Measurements from ENCODE around the gene PNCK.

PNCK gene

DNA sequence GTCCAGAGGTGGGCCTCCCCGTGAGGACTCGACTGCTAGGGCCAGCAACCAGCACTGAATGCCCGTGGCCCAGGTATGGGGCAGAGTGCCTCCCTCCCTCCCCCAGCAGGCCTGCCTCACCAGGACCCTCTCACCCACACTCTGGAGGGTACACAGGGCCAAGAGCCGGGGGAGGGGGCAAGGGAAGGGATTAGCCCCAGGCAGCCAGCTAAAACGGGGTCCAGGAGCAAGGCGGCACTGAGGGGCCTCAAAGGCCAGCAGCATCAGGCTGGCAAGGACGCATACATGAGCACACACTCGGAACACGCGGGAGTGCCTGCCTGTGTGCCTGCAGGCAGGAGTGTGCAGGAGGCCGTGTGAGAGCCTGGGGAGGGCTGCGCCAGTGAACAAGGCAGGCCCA, 44.9 kb downstream of the PNCK start:
- no peak for DNase-seq (ENCODE audit: low read depth in 2 of 2, low spot score in 1 of 2)

DNA sequence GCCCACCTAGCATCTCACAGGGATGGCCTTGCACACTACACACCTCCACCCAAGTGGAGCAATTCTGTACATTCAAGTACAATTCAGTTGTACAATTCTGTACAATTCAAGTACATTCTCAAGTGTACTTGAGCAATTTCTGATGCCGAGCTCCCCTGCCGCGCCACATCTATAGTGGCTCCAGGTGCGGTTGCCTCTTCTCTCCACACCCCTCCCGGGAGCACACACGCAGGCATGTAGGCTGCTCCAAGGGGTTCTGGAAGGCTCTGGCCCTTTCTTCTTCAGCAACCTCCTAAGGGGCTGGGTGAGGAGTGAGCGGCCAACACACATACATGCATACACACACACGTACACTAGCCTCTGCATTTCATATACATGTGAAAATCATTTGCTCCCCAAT, 45.5 kb downstream of the PNCK start:
- no peak for DNase-seq (ENCODE audit: low read depth in 2 of 2, low spot score in 1 of 2)

DNA sequence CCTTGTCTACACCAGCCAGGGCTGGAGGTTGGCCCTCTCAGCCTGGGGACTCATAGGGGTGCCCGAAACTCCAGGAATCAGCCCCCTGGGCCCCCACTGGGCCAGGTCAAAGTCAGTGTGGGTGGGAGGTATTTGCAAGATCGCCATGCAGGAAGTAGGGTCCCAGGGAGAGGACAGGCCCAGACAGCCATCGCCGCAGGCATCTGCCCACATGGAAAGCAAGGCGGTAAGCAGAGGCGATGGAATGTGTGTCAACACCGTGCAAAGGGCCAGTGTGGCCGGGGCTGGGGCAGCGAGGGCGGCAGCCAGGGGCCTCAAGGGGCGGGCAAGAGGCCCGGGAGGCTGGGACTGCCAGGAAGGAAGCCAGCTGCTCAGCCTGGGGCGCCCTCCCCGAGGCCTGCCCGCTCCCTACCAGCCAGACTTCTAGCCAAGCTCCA, 45.9 kb downstream of the PNCK start:
- no peak for DNase-seq (ENCODE audit: low read depth in 2 of 2, low spot score in 1 of 2)

DNA sequence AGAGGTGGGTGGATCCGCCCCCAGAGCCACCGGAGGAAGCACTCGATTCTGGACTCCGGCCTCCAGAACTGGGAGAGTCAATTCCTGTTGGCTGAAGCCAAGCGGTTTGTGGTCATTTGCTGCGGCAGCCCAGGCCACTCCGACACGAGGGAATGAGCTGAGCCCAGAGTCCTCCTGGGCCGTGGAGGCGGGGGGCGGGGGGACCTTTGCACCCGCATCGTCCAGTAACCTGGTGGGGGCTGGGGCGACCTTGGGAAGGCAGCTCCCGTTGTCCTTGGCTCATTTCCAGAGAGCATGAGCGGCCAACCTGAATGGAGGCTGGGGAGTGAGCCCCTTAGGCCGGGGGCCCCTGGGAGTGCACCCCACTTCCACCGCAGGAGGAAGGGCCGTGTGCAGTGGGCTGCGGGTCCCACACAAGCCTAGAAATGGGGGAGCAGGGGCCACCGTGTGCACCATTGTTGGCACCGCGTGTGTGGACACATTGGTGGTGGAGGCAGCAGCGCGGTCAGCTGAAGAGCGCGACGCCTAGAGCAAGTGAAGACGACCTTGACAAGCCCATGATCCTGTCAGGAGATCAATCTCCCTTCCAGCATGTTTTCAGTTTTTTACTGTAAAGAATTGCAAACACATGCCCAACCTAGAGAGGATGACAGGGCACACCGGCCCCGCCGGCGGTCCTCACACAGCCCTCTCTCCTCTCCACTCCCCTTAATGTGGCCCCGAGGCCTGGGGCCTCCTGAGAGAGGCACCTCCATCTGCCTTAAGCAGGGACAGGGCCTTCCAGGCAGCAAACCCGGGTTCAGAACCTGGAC, 46.5 kb downstream of the PNCK start:
- DNase-seq (ENCODE audit: low read depth in 2 of 2, low spot score in 1 of 2) = no peak

DNA sequence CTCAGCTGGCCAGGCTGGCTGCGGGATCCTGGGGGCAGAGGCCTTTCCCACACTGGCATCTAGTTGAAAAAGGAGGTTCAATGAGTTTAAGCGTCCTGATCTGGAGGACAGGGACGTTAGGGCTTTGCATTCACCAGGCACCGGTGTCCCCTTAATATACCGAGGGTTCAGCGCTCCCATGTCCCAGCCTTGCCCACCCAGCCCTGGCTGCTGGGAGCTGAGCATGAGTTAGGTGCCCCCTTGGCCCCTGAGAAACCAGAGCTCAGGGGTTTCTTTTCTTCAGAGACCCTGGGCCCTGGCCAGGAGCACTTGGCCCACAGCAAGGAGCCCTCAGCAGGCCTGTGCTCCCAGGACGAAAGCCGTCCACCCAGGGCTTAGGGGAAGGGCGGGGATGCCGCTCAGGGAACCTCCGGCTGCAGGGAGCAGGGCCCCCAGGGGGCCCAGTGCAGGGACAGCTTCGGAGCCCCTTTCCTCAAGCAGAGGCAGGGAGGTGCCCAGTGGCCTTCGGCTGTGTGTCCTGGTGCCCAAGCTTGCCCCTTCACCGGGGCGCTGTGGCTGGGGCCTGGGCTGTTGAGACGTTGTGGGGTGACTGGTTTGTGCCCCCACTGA, 47.5 kb downstream of the PNCK start:
- no peak for DNase-seq (ENCODE audit: low read depth in 2 of 2, low spot score in 1 of 2)

DNA sequence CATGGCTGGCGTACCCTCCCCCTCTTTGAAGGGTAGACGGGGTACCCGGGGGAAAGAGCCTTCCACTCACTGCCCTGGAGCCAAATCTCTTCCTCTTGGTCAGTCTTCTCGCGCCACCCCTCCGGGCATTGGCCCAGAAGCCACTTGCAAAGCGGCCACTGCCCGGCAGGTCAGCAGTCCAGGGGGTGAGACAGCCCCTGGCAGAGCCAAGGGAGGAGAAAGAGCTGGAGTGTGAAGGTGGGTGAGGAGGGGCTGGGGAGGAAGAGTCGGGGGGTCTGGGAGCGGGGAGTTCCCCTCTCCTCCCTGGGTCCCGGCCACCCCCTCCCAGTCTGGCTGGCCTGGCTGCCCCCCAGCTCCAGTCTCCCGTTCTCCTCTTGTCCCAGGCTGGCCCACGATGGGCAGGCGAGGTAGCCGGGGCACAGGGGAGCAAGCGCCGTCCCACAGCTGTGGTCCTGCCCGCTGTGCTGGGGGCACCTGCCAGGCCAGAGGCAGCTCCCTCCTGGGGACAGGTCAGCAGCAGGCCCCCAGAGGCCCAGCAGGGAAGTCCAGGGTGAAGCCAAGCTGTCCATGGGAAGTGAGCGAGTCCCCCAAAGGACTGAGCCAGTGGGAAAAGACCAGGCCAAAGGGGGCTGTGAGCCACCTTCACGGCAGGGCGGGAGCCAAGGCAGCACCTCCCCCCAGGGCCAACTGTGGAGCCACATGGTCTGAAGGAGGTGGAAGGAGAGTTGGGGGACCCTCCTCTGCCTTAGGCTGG, 48.2 kb downstream of the PNCK start:
- DNase-seq (ENCODE audit: low read depth in 2 of 2, low spot score in 1 of 2) = no peak

DNA sequence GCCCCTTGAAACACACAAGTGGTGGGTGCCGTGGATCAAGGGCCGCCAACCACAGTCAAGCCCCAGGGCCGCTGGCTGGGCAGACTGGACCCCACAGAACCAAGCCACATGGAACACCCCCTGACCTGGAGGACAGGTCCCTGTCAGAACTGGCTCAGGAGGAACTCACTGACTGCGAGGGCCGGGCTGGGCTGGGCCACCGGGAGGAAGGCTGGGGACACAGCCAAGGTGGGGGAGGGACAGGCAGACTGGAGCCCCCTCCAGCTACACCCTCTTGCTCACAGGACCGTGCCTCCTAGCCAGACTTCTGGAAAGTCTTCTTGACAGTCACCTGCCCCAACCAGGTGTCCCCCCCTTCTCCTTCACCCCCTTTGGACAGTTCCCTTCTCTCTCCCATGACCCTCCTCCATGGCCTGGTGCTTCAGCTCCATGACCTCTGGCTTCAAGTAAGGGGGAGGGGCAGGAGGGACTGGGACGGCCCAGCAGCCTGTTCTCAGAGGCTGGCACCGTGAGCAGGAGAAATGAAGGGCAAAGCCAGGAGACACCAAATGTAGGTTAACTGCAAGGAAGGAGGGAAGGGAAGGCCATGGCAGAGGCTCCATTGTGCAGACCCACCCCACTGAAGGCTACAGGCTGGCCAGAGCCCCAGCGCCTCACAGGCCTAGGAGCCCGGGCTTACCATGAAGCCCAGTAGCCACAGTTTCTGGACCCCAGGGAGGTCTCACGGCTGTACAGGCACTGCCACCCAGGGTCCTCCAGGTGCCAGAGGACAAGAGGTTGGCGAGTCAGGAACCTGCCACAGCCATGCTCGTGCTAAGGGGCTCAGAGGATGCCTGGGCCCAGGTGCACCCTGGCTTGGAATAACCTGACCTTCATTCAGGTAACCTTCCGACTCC, 49.2 kb downstream of the PNCK start:
- DNase-seq (ENCODE audit: low read depth in 2 of 2, low spot score in 1 of 2) = no peak

DNA sequence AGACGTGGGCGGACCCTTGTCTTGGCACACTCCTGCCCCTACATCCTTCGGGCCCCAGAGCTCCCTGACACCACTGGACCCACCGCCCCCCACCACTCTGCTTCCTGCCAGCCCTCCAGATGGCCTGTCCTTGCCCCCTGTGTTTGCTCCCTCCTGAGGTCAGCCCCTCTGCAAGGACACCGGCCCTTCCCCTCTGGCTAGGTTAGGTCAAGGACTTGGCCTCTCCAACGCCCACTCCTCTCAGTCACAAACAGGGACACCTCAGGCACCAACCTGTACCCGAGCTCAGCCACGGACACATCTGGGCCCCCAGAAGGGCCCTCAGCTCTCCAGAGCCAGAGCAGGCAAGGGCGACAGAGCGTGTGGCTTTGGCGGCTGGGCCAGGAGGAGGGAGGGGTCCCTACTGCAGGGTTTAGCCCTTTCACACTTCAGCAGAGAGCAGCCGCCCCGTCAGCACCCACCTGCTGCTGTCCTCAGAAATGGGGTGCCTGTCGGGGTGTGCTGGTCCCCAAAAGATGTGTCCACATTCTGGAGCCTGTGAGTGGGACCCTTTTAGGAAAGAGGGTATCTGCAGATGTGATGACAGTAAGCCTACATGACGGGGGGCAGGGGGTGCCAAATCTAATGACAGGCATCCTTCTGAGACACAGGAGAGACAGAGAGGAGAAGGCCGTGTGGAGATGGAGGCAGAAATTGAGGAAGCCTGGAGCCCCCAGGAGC, 50.1 kb downstream of the PNCK start:
- no peak for DNase-seq (ENCODE audit: low read depth in 2 of 2, low spot score in 1 of 2)

DNA sequence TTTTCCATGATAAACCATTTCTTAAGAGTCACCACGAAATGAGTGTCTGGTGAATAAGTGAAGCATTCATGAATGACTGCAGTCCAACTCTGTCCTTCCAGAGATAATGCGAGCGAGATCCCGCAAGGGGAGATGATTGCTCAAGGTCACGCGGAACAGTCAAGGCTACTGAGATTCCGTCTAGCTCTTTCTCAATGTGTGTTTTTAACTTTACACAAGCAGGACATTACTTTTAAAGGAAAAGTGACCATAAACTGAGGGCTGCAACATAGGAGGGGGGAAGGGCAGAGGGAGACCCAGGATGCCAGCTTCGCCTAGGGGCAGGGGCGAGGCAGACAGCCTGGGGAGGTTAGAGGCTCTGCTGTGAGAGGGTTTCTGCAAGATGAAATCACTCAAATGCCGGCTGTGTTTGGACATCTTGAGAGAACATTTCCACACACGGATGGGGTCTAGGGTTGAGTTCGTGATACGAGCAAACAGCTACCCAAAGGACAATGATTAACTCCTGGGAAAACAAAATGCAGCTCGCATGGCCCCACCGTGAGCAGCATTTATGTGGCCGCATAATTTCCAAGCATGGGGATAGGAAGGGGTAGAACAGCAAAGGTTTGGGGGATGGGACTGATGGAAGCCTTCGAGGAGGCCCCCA, 50.8 kb downstream of the PNCK start:
- DNase-seq (ENCODE audit: low read depth in 2 of 2, low spot score in 1 of 2) = no peak

DNA sequence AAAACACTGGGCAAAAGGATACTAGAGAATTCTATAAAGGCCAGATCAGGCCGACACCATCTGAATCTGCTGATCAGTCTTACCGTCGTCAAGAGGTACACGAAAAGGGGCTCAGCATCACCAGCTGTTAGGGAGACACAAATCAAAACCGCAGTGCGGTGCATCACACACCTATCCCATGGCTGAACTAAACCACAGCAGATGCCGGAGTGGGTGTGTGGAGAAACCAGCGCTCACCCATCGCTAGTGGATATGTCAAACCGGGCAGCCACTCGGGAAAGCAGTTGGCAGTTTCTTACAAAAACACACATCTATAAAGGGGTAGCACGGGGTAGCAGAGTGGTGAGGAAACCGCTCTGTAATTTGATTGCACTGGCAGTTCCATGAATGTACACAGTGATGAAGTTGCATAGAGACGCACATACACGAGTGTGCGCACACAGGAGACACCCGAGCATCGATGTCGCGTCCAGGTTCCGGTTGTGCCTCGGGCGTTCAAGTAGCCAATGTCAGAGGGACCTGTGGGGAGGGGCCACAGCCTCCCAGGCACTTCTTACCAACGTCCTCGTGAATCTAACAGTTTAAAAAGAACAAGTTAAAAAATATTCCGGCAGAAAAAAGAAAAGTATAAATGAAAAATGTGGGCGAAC, 51.5 kb downstream of the PNCK start:
- no peak for DNase-seq (ENCODE audit: low read depth in 2 of 2, low spot score in 1 of 2)

DNA sequence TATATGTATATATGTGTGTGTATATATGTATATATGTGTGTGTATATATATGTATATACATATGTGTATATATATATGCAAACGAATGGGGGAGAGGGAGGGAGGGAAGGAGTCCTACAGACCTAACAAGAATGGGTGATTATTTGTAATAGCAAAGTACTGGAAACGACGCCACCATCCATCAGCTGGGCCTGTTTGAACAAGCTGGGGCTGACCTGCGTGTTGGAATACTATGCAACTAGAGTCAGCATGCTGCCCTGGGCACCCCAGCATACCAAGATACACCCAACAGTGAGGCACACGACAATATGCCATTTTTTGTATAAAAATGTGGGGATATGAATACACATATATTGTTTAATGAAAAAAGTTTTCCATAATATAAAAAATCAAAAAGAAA, 53.0 kb downstream of the PNCK start:
- no peak for DNase-seq (ENCODE audit: low read depth in 2 of 2, low spot score in 1 of 2)

Data from stimulated activated CD8-positive, alpha-beta memory T cell treated with anti-CD3 and anti-CD28 coated beads, Interleukin-4, amount 100 ng/mL, for 1 hour (primary cell).